ENCODE data around the gene FSTL4. TPM values are rescaled to one million over a fixed set of nuclear protein-coding genes. Genes with fewer than 3 reads are reported as not detected.

The FSTL4 gene
- total and polyA plus RNA-seq, 4 donors, result 0.08 to 1.4 (median 0.31) TPM

DNA sequence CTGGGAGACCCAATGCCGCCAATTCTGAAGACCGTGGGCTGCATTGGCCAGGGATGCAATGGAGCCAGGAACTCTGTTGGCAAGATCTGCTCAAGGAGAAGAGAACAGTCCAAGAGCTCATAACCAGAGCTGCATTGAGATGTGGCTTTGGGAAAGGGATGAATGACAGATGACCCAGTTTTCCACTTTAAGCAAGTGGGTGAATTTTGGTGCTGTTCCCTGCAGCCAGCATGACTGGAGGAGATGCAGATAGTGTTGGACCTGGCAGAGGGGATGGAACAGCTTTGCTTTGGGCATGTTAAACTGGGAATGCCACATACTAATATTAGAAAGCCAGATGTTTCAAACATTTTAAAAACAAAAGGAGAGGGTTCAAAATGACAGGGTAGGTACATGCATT lies 143.1 kb downstream of the FSTL4 start:
- TF ChIP-seq, protein P1, sequence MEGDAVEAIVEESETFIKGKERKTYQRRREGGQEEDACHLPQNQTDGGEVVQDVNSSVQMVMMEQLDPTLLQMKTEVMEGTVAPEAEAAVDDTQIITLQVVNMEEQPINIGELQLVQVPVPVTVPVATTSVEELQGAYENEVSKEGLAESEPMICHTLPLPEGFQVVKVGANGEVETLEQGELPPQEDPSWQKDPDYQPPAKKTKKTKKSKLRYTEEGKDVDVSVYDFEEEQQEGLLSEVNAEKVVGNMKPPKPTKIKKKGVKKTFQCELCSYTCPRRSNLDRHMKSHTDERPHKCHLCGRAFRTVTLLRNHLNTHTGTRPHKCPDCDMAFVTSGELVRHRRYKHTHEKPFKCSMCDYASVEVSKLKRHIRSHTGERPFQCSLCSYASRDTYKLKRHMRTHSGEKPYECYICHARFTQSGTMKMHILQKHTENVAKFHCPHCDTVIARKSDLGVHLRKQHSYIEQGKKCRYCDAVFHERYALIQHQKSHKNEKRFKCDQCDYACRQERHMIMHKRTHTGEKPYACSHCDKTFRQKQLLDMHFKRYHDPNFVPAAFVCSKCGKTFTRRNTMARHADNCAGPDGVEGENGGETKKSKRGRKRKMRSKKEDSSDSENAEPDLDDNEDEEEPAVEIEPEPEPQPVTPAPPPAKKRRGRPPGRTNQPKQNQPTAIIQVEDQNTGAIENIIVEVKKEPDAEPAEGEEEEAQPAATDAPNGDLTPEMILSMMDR (IDR thresholded peaks at IDR 0.05; ENCODE audit: control extremely low read depth, extremely low read depth), result no peak
- 94 to 97% methylated on average over 2 of the region's 2 CpGs for WGBS, 2 donors
- ATAC-seq (ENCODE audit: insufficient read depth, low FRiP score) (no peak), DNase-seq (no peak)
- Histone ChIP-seq H3K9me3 (ENCODE audit: control insufficient read depth in 4 of 4, insufficient read depth in 3 of 4, low read length in 3 of 4) (peaks cover 0 to 5% (median 0%) of the 10 kb centered on the region in 4 donors), H3K4me3 (no peak overlapping the region), H3K36me3 (ENCODE audit: control insufficient read depth in 4 of 4, insufficient read depth in 4 of 4, low read length in 4 of 4) (no peaks in the 10 kb centered on the region), H3K4me1 (ENCODE audit: control insufficient read depth in 5 of 5, insufficient read depth in 5 of 5, low read length in 5 of 5) (peaks cover 0 to 2% (median 0%) of the 10 kb centered on the region in 5 donors), H3K27ac (ENCODE audit: low read depth in 1 of 2, low read length in 1 of 2) (no peak overlapping the region), H3K9ac (ENCODE audit: insufficient read depth in 1 of 2, low read length in 2 of 2) (no peak overlapping the region), H3K27me3 (ENCODE audit: control insufficient read depth in 3 of 3, insufficient read depth in 3 of 3, low read length in 2 of 3) (no peaks in the 10 kb centered on the region)

DNA sequence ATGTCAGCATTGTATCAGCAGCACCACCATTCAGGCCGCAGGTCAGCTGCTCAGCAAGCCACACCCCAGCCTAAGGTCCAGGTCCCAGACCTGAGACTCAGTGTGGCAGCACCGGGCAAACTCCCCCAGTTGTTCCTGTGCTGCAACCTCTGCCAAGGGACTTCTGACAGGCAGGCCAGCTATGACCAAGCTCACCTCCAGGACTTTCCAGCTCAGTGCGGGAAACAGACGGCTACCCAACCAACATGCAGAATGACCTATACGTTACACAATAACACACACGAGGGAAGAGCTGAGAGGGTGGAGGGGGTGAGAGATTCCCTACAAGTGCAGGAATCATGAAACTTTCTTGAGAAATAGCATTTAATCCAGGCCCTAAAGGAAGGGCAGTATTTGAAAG lies 143.7 kb downstream of the FSTL4 start:
- no peaks in the 10 kb centered on the region for H3K36me3 ChIP-seq (ENCODE audit: control insufficient read depth in 4 of 4, insufficient read depth in 4 of 4, low read length in 4 of 4)
- no peak for ATAC-seq (ENCODE audit: insufficient read depth, low FRiP score)
- H3K4me1 ChIP-seq (ENCODE audit: control insufficient read depth in 5 of 5, insufficient read depth in 5 of 5, low read length in 5 of 5), result no peaks in the 10 kb centered on the region
- peaks cover 0 to 5% (median 0%) of the 10 kb centered on the region in 4 donors for H3K9me3 ChIP-seq (ENCODE audit: control insufficient read depth in 4 of 4, insufficient read depth in 3 of 4, low read length in 3 of 4)
- H3K9ac ChIP-seq (ENCODE audit: insufficient read depth in 1 of 2, low read length in 2 of 2), result no peak overlapping the region
- H3K27ac ChIP-seq (ENCODE audit: low read depth in 1 of 2, low read length in 1 of 2), result no peak overlapping the region
- no peak for DNase-seq
- TF ChIP-seq, protein P1 (IDR thresholded peaks at IDR 0.05; ENCODE audit: control extremely low read depth, extremely low read depth), result no peak
- H3K27me3 ChIP-seq (ENCODE audit: control insufficient read depth in 3 of 3, insufficient read depth in 3 of 3, low read length in 2 of 3), result no peaks in the 10 kb centered on the region
- no peak overlapping the region for H3K4me3 ChIP-seq
- 61 to 79% methylated on average over 6 of the region's 6 CpGs for WGBS, 2 donors

DNA sequence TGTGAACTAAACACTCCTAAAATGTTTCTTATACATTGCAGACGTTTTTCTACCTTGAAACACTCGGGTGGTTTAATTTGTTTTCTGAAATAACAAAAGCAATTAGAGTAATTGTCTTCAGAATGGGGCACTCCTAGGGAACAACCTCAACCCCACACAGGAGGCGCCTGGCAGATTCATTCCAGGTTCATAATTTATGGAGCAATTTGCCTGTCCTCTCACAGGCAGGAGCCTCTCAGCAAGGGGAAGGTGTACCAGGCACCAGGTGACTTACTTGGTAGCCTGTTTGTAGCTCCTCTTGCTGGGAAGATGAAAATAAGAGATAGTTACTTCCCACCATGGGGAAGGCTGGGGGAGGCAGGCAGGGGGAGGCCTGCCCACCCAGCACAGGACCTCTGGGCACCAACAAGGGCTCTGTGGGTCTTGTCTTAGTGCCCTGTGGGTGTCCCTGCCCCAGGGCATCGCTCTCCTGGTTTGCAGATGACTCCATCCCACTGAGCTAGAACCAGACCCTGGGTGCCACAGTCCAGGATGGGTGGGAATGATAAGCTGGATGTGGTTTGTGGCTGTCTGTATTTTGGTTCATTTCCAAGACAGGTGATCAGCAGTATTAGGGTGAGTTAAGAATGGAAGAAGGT lies 144.4 kb downstream of the FSTL4 start:
- H3K4me1 ChIP-seq (ENCODE audit: control insufficient read depth in 5 of 5, insufficient read depth in 5 of 5, low read length in 5 of 5), result no peaks in the 10 kb centered on the region
- H3K9me3 ChIP-seq (ENCODE audit: control insufficient read depth in 4 of 4, insufficient read depth in 3 of 4, low read length in 3 of 4), result peaks cover 0 to 5% (median 0%) of the 10 kb centered on the region in 4 donors
- H3K27me3 ChIP-seq (ENCODE audit: control insufficient read depth in 3 of 3, insufficient read depth in 3 of 3, low read length in 2 of 3), result no peaks in the 10 kb centered on the region
- H3K27ac ChIP-seq (ENCODE audit: low read depth in 1 of 2, low read length in 1 of 2), result no peak overlapping the region
- H3K4me3 ChIP-seq, result no peak overlapping the region
- H3K9ac ChIP-seq (ENCODE audit: insufficient read depth in 1 of 2, low read length in 2 of 2), result no peak overlapping the region
- DNase-seq (no peak), ATAC-seq (ENCODE audit: insufficient read depth, low FRiP score) (no peak)
- H3K36me3 ChIP-seq (ENCODE audit: control insufficient read depth in 4 of 4, insufficient read depth in 4 of 4, low read length in 4 of 4), result no peaks in the 10 kb centered on the region
- 84 to 88% methylated on average over 4 of the region's 4 CpGs for WGBS, 2 donors
- TF ChIP-seq, protein P1 (IDR thresholded peaks at IDR 0.05; ENCODE audit: control extremely low read depth, extremely low read depth), result no peak

DNA sequence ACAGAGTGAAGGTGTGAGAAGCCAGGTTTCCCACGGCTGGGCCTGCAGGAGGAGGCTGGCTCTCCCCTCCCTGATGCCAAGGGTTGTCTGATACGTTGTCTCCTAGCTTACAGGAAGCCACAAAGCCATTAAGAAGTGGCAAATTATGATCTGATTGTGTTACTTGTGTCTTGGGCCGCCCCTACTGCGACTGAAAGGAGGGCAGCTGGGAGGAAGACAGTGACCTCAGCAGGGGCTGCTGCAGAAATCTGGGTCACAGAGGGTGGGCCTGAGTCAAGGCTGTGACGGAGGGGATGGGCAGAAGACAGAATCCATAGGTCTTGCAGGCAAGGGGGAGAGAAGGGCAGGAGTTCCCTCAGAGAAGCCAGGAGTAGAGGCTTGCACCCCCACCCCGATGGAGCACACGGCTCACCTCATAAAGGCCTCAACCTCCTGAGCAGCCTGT lies 145.0 kb downstream of the FSTL4 start:
- TF ChIP-seq, protein P1 (IDR thresholded peaks at IDR 0.05; ENCODE audit: control extremely low read depth, extremely low read depth), result no peak
- DNase-seq (no peak), ATAC-seq (ENCODE audit: insufficient read depth, low FRiP score) (no peak)
- H3K9me3 ChIP-seq (ENCODE audit: control insufficient read depth in 4 of 4, insufficient read depth in 3 of 4, low read length in 3 of 4), result peaks cover 0 to 3% (median 0%) of the 10 kb centered on the region in 4 donors
- H3K27ac ChIP-seq (ENCODE audit: low read depth in 1 of 2, low read length in 1 of 2), result no peak overlapping the region
- H3K4me3 ChIP-seq, result no peak overlapping the region
- no peaks in the 10 kb centered on the region for H3K4me1 ChIP-seq (ENCODE audit: control insufficient read depth in 5 of 5, insufficient read depth in 5 of 5, low read length in 5 of 5)
- no peaks in the 10 kb centered on the region for H3K27me3 ChIP-seq (ENCODE audit: control insufficient read depth in 3 of 3, insufficient read depth in 3 of 3, low read length in 2 of 3)
- H3K9ac ChIP-seq (ENCODE audit: insufficient read depth in 1 of 2, low read length in 2 of 2), result no peak overlapping the region
- 48 to 72% methylated on average over 7 of the region's 7 CpGs for WGBS, 2 donors
- H3K36me3 ChIP-seq (ENCODE audit: control insufficient read depth in 4 of 4, insufficient read depth in 4 of 4, low read length in 4 of 4), result no peaks in the 10 kb centered on the region
